ENCODE data around the gene TAOK2.
"Not testable (repeated sequence)": the region's sequence is repeated elsewhere in the genome, so short reads cannot be mapped to it uniquely, and the experiment has no call there.

Gene TAOK2

GRCh38 chr16:29973384-29974246 is at the start of gene TAOK2:
Gene TAOK2, plus strand, starts transcription at chr16:29973868. Its CDS starts 3,905 bp downstream, at chr16:29977773.
- DNase-seq (ENCODE audit: low read depth) = peak; percentile 96

- DNase-seq (ENCODE audit: low read depth) = no peak
Observed at GRCh38 chr16:29925105-29925756, 48.4 kb upstream of the TAOK2 start.

GRCh38 chr16:29925781-29926710 is 47.6 kb upstream of the TAOK2 start, which contains the start of gene KCTD13:
Gene KCTD13, minus strand, starts transcription at chr16:29926226. Its CDS starts 193 bp downstream, at chr16:29926033.
- peak; percentile 63 for DNase-seq (ENCODE audit: low read depth)

GRCh38 chr16:29926711-29927052 is 47.0 kb upstream of the TAOK2 start:
- no peak for DNase-seq (ENCODE audit: low read depth)

- DNase-seq (ENCODE audit: low read depth) = no peak
Observed at GRCh38 chr16:29927070-29927905, 46.4 kb upstream of the TAOK2 start.

GRCh38 chr16:29931750-29932149 is 41.9 kb upstream of the TAOK2 start:
- not testable (repeated sequence) for DNase-seq (ENCODE audit: low read depth)

GRCh38 chr16:29940656-29941055 is 33.0 kb upstream of the TAOK2 start:
- DNase-seq (ENCODE audit: low read depth) = no peak

GRCh38 chr16:29943846-29944799 is 29.5 kb upstream of the TAOK2 start:
- DNase-seq (ENCODE audit: low read depth) = peak; percentile 98

GRCh38 chr16:29947897-29948296 is 25.8 kb upstream of the TAOK2 start:
- DNase-seq (ENCODE audit: low read depth) = no peak

- DNase-seq (ENCODE audit: low read depth) = no peak
Observed at GRCh38 chr16:29950806-29951461, 22.7 kb upstream of the TAOK2 start.

- no peak for DNase-seq (ENCODE audit: low read depth)
Observed at GRCh38 chr16:29951625-29952365, 21.9 kb upstream of the TAOK2 start.

- no peak for DNase-seq (ENCODE audit: low read depth)
Observed at GRCh38 chr16:29958756-29959155, 14.9 kb upstream of the TAOK2 start.

- DNase-seq (ENCODE audit: low read depth) = no peak
Observed at GRCh38 chr16:29959293-29959692, 14.4 kb upstream of the TAOK2 start.

- DNase-seq (ENCODE audit: low read depth) = not testable (repeated sequence)
Observed at GRCh38 chr16:29959821-29960220, 13.8 kb upstream of the TAOK2 start.

GRCh38 chr16:29961127-29961478 is 12.6 kb upstream of the TAOK2 start:
- no peak for DNase-seq (ENCODE audit: low read depth)

GRCh38 chr16:29961479-29962343 is 12.0 kb upstream of the TAOK2 start, which contains the start of gene TMEM219:
Gene TMEM219, plus strand, starts transcription at chr16:29962079. Its CDS starts 1,065 bp downstream, at chr16:29963144.
- DNase-seq (ENCODE audit: low read depth) = peak; percentile 84

- DNase-seq (ENCODE audit: low read depth) = no peak
Observed at GRCh38 chr16:29962344-29962994, 11.2 kb upstream of the TAOK2 start.
